Esophagus squamous epithelium (tissue), 4 donors: ENCODE results near the gene MSTO1.

Source experiments
- POLR2A ChIP-seq, 4 donors: fragments of 450-650 bp; IDR thresholded peaks; one replicate each; pipeline ENCODE4 v1.6.1; 2017; ENCODE audit warnings: antibody characterized with exemption in 4 of 4, mild to moderate bottlenecking in 4 of 4, moderate library complexity in 3 of 4
- TF ChIP-seq, protein P1 (sequence below), 6 experiments: fragments of 450-650 bp in 4 of 6; fragments of 200-600 bp in 2 of 6; sonication (generic) in 2 of 6; IDR thresholded peaks; one replicate each; pipeline ENCODE4 v1.5.1; 2016 to 2019; ENCODE audit warnings: antibody characterized with exemption in 6 of 6, mild to moderate bottlenecking in 4 of 6, moderate library complexity in 4 of 6

GRCh38 chr1:155574077-155574476, 35.9 kb upstream of the MSTO1 start:
- TF ChIP-seq, protein P1, sequence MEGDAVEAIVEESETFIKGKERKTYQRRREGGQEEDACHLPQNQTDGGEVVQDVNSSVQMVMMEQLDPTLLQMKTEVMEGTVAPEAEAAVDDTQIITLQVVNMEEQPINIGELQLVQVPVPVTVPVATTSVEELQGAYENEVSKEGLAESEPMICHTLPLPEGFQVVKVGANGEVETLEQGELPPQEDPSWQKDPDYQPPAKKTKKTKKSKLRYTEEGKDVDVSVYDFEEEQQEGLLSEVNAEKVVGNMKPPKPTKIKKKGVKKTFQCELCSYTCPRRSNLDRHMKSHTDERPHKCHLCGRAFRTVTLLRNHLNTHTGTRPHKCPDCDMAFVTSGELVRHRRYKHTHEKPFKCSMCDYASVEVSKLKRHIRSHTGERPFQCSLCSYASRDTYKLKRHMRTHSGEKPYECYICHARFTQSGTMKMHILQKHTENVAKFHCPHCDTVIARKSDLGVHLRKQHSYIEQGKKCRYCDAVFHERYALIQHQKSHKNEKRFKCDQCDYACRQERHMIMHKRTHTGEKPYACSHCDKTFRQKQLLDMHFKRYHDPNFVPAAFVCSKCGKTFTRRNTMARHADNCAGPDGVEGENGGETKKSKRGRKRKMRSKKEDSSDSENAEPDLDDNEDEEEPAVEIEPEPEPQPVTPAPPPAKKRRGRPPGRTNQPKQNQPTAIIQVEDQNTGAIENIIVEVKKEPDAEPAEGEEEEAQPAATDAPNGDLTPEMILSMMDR (IDR thresholded peaks at IDR 0.05), result no peak
- TF ChIP-seq POLR2A (IDR thresholded peaks at IDR 0.05), result no peak
